OCI-LY7 (cell line): ENCODE results near the gene UTP14C.
"Not testable (repeated sequence)": the region's sequence is repeated elsewhere in the genome, so short reads cannot be mapped to it uniquely, and the experiment has no call there.

ENCODE experiments used
- CTCF ChIP-seq: fragments of 200-600 bp; sonication (generic); conservative IDR thresholded peaks from 2 replicates; pipeline ENCODE4 v1.5.1; 2014; ENCODE audit warnings: mild to moderate bottlenecking, antibody characterized with exemption, low read length, moderate library complexity, mixed read lengths
- EZH2phosphoT487 ChIP-seq: fragments of 200-600 bp; sonication (generic); IDR thresholded peaks from 2 replicates; pipeline ENCODE4 v1.6.1; 2018; ENCODE audit warnings: low read depth, borderline replicate concordance, mild to moderate bottlenecking, mixed run types, antibody characterized with exemption, low read length, moderate library complexity, mixed read lengths

GRCh38 chr13:51984904-51985303 lies 39.6 kb upstream of the UTP14C start:
- TF ChIP-seq CTCF, EZH2phosphoT487: not testable (repeated sequence)
